NCI-H1048 (cell line): ENCODE data around the gene DOCK1.

Experiments used
- DNase-seq: peaks from one replicate; lab custom pipeline; 2025; lab: John Stamatoyannopoulos, UW

Gene DOCK1

GRCh38 chr10:127085957-127086356 is 180.7 kb downstream of the DOCK1 start:
- DNase-seq: no peak

GRCh38 chr10:127088908-127089307 is 183.7 kb downstream of the DOCK1 start:
- DNase-seq: no peak

GRCh38 chr10:127089446-127089845 is 184.2 kb downstream of the DOCK1 start:
- no peak for DNase-seq

- DNase-seq: no peak
Measured at GRCh38 chr10:127090138-127090537, 184.9 kb downstream of the DOCK1 start.

- DNase-seq: no peak
Measured at GRCh38 chr10:127091354-127091753, 186.1 kb downstream of the DOCK1 start.

- DNase-seq: no peak
Measured at GRCh38 chr10:127092916-127093315, 187.7 kb downstream of the DOCK1 start.

GRCh38 chr10:127094984-127095383 is 189.8 kb downstream of the DOCK1 start:
- DNase-seq: no peak

- no peak for DNase-seq
Measured at GRCh38 chr10:127100983-127101615, 195.9 kb downstream of the DOCK1 start.

- no peak for DNase-seq
Measured at GRCh38 chr10:127102176-127102575, 196.9 kb downstream of the DOCK1 start.

- DNase-seq: no peak
Measured at GRCh38 chr10:127115100-127115499, 209.9 kb downstream of the DOCK1 start.

- no peak for DNase-seq
Measured at GRCh38 chr10:127117125-127117524, 211.9 kb downstream of the DOCK1 start.

GRCh38 chr10:127118034-127118433 is 212.8 kb downstream of the DOCK1 start:
- DNase-seq: no peak

- DNase-seq: no peak
Measured at GRCh38 chr10:127119936-127120335, 214.7 kb downstream of the DOCK1 start.

GRCh38 chr10:127122831-127123230 is 217.6 kb downstream of the DOCK1 start:
- DNase-seq: no peak

- no peak for DNase-seq
Measured at GRCh38 chr10:127123626-127124025, 218.4 kb downstream of the DOCK1 start.

- DNase-seq: no peak
Measured at GRCh38 chr10:127125331-127125730, 220.1 kb downstream of the DOCK1 start.

- DNase-seq: no peak
Measured at GRCh38 chr10:127127822-127128221, 222.6 kb downstream of the DOCK1 start.

- no peak for DNase-seq
Measured at GRCh38 chr10:127129104-127129503, 223.9 kb downstream of the DOCK1 start.

GRCh38 chr10:127132451-127132850 is 227.2 kb downstream of the DOCK1 start:
- DNase-seq: no peak

GRCh38 chr10:127133225-127133624 is 228.0 kb downstream of the DOCK1 start:
- DNase-seq: no peak

- DNase-seq: no peak
Measured at GRCh38 chr10:127133672-127134500, 228.7 kb downstream of the DOCK1 start.

- DNase-seq: no peak
Measured at GRCh38 chr10:127135844-127136577, 230.8 kb downstream of the DOCK1 start.

GRCh38 chr10:127137391-127137790 is 232.2 kb downstream of the DOCK1 start:
- no peak for DNase-seq
